ENCODE measurements around the gene HBQ1.

- no peak for TF ChIP-seq POLR2A (IDR thresholded peaks at IDR 0.05)
- peak in 1 of 4 experiments; percentile 28 for TF ChIP-seq CTCF (IDR thresholded peaks at IDR 0.05)
Measured at GRCh38 chr16:180101-180675, at the start of gene HBQ1.

Measured in sigmoid colon (tissue), 3 donors.